Germinal center (tissue), 1 donor: ENCODE results near the gene LY6G6D.
"Not testable (repeated sequence)": the region's sequence is repeated elsewhere in the genome, so short reads cannot be mapped to it uniquely, and the experiment has no call there.

Source experiments
- DNase-seq: peaks from one replicate; pipeline ENCODE4 v3.0.0; 2012; ENCODE audit warnings: mixed read lengths, low spot score

The LY6G6D gene

DNA sequence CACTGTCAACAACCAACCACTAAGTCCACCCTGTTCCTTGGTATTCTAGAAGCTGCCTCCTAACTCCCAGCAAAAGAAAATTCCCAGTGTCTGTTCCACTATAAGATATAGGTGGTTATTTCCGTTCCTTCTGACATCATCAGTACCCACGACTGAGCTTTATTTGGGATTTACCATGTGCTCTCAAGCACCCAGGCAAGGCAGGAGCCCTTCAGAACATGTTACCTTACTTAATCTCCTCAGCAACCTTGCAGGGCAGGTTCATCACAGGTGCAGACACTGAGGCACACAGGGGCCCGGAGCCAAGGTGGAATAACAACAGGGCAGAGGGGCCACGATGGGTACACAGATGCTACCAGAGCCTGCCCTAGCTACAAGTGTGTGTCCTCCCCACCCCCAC lies 22.8 kb upstream of the LY6G6D start:
- DNase-seq = no peak

DNA sequence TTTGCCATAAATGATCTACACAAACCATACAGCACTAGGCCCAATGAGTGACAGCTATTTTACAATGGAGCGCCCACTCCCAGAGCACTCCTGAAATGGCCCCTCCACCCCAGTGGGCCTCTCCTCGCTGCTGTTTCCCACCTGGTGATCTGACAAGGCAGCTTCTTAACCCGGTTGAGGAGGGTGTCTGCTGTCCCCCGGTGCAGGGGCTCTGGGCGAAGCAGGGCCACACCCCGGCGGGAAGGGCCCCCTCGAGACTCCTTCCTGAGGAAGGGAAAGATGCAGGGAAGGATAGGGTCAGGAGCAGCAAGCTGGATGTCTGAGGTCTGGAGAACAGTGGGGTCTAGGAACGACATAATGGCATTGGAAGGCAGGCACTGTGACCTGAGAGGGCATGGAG lies 22.3 kb upstream of the LY6G6D start:
- DNase-seq = no peak

DNA sequence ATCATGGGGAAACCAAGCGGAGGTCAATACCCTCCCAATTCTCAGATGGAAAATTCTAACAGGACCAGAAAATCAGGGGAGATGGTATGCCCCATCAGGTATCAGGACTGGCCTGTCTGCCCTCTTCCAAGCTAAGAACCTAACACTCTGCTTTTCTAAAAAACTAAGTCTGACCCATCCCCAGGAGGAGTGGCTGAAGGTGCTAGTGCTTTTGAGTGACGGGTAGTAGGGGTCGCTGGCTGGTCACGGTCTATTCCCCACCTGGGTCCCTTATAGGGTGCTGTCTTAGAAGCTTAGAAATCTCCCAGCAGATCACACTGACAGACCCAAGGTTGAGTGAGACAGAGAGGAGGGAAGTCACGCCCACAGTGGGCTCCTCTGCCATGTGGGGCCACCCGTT lies 21.6 kb upstream of the LY6G6D start:
- DNase-seq = no peak

DNA sequence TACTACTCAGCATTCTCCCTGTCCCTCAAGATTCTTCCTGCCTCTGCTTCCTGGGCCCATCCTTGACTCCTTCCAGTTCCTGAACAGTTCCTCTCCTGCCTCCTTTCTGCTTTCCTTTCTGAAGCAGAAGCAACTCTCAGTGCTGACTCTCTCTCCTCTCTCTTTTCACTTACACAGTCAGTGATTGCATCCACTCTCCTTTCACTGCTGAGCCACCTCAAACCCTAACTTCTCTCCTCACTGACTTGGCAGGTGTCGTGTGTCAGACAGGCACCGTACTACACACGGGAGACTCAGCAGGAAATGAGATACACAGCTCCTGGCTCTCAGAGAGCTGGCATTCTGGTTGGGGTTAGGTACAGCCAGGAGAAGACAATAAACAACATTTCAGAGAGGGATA lies 17.6 kb upstream of the LY6G6D start:
- DNase-seq = no peak

DNA sequence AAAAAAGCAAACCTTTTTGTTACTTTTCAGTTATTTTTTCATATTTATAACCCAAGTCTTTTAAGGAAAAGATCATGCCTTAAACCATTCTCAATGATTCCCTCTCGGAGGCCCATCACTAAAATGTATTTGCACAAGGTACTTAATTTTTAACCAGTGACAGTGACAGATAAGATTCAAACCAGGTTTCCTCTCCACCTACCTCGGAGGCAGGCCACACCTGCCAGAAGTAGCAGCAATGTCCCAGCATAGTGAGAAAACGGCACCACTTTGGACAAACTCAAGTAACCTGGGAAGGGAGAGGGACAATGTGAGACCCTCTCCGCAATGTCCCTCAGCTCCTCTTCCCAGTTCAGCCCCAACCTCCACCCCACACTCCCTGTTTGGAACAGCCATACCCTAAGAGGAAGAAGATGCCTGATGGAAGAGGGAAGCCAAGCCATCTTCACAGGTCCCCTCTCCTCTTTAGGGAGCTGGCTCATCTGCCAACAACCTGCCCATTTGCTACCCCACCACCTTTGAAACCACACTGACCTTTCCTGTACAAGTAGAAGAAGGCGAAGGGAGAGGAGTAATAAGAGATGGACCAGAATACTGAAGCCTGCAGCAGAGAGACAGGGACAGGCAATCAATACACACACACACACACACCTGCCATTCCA lies 14.3 kb upstream of the LY6G6D start:
- DNase-seq = no peak

DNA sequence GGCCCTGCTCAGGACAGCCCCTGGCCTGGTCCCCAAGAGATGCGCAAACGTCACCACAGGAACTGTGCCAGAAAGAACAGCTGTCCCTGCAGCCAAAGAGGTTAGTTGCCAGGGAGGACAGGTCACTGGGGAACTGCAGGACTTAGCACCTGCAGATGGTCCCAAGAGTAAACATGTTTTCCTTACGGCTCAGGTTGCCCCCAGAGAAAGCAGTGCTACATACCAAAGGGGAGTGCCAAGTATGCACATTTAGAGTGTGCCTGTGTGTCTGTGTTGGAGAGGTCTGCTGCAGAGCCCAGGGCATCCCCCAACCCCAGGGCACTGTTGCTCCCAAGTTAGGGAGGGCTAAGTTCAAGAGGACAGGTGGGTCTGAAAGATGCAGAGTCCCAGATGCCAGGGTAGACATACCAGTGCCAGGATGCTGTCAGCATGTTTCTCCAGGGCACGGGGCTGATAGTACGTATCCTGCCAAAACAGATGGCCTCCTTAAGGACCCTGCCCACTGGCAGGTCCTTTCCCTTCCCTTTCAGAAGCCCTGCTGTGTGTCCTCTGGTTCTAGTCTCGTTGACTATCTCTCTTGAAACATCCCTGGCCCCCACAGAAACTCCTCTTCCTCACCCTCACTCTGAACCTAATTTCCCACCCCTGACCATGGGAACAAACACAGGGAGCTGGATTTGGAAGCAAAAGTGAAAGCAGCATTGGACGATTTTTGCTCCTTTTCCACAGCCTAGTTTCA lies 13.3 kb upstream of the LY6G6D start:
- no peak for DNase-seq

DNA sequence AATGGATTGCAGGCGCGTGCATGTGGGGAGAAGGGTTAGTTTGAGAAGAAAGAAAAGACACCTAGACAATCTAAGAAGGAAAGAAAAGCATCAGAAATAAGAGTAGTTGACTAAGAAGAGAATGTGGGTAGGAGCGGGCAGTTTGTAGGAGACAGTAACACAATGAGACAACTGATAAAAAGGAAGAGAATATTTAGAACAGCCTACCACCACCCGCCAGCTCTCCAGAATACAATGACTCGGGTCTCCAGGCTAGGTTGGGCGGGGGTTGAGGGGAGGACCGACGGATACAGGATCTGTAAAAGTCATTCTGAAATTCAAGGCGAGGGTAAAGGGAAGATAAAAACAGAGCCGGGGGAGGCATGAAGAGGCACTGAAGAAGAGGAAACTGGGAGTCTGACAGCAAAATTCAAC lies 12.7 kb upstream of the LY6G6D start:
- peak; percentile 33 for DNase-seq

DNA sequence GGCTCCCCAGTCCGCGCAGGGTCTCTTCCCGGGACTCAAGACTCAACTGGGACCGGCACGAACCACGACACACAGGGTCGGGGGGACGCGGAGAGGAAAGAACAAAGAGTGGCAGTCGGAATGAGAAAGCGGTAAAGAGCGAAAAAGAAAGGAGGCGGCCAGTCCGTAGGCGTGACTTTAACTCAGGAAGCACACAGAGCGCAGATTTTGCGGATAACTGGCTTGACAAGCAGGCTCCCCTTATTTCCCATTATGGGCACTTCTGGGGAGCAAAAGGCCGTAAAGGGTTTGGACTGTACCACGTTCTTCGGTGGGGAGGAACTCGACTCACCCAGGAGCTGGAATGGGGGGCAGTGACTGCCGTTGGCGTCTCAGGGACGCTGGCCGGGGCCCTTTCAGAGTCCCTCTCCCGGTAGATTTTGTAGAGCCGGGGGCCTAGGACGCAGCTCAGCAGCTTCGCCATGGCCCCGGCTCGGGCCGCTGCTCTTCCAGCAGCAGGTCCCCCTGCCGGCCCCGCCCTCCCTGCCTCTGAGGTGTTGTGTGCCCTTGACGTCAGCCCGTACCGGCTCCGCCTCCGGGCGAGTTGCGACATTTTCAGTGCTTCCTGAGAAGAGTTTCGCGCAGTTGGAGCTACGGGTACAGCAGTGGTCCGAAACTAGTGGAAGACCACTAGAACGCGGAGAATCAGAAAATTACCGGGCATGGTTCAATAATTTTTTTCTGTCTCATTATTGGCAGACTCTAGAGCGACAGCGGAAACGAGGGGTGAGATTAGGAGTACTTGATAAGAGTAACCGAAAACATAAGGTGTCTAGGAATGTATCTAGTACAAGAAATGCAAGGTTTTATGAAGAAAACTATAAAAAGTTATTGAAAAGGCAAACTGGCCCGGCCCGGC lies 12.1 kb upstream of the LY6G6D start, which contains the start of gene ABHD16A:
Gene ABHD16A (minus strand): TSS at position 506 of the 898 bp plus-strand sequence. CDS start 43 bp downstream, at position 463.
- DNase-seq = peak; percentile 99

DNA sequence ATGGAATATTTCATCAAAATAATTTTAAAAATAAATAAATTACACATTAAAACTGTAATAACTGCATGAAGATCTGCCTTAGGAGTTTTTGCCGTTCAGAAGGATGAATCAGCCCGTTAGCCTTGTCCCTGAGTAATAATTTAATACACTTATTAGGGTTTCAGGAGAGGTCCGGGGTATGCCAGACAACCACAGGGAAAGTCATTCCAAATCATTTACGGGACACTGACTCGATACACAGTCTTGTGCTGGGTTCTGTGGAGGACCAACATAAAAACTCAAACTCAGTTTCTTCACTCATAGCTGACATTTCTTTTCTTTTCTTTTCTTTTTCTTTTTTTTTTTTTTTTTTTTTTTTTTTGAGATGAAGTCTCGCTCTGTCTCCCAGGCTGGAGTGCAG lies 9.2 kb upstream of the LY6G6D start:
- DNase-seq = no peak

DNA sequence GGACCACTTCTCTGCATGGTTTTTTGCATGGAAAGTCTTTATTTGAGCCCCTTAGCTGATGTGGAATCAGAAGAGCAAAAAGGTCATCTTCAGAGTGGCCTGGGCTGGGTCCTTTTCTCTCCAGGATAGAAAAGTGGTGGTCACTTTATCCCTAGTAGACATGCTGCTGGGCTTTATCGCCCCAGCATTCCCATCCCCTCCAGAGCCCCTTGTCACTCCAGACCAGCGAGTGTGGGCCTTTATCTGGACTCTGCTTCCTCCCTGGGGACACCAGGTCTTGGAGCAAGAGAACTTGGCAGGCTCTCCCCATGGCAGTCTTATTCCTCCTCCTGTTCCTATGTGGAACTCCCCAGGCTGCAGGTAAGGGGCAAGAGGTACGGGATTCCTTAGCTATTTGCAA lies 8.5 kb upstream of the LY6G6D start, which contains the start of gene LY6G6F:
Gene LY6G6F (plus strand): TSS at position 268 of the 400 bp plus-strand sequence. CDS start 41 bp downstream, at position 309.
- no peak for DNase-seq

DNA sequence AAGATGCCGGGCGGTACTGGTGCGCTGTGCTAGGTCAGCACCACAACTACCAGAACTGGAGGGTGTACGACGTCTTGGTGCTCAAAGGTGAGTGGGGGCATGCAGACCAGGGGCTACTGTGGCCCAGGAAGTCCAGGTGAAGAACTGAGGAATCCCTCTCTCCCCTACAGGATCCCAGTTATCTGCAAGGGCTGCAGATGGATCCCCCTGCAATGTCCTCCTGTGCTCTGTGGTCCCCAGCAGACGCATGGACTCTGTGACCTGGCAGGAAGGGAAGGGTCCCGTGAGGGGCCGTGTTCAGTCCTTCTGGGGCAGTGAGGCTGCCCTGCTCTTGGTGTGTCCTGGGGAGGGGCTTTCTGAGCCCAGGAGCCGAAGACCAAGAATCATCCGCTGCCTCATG lies 7.4 kb upstream of the LY6G6D start:
- DNase-seq = no peak

DNA sequence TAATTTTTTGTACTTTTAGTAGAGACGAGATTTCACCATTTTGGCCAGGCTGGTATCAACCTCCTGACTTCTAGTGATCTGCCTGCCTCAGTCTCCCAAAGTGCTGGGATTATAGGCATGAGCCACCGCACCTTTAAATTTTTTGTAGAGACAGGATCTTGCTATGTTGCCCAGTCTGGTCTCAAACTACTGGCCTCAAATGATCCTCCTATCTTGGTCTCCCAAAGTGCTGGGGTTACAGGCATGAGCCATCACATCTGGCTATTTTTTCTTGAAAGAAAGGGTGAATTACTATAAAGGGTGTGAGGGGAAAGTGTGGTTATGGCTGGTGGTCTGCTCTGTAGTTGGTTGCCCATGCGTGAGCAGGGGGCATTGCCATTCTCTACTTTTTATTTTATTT lies 6.9 kb upstream of the LY6G6D start:
- no peak for DNase-seq

DNA sequence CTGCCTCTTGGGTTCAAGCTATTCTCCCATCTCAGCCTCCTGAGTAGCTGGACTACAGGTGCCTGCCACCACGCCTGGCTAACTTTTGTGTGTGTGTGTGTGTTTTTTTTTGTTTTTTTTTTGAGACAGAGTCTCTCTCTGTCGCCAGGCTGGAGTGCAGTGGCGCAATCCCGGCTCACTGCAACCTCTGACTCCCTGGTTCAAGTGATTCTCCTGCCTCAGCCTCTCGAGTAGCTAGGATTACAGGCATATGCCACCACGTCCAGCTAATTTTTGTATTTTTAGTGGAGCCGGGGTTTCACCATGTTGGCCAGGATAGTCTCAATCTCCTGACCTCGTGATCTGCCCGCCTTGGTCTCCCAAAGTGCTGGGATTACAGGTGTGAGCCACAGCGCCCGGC lies 6.0 kb upstream of the LY6G6D start:
- not testable (repeated sequence) for DNase-seq

DNA sequence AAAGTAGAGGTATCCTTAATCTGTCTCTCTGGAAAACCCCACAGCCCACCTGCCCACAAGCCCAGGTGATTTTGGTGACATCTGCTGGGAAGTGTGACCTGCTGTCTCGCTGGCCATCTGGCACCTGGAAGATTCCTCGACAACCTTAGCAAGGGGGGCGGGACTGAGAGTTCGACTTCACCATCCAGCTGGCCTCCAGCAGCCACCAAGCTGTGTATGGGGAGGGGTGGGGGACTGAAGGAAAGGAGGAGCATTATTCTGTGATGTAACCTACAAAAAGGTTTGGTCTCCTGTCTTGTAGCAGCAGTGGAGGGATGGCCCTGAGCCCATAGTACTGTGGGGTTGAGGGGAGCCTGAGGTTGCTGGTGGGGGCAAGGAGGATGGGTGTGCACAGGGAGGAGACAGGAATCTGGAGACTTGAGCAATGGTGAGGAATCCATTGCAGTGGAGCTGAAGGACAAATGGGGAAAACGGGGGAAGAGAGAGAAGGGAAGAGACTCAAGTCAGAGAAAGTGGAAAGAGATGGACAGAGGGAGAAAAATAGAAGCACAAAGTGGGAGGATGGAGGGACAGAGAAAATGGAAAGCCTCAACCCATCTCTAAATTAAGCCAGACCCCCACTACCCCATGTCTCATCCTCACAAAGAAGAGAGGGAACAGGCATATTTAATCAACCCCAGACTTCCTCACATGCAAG lies 4.5 kb upstream of the LY6G6D start:
- DNase-seq = no peak

DNA sequence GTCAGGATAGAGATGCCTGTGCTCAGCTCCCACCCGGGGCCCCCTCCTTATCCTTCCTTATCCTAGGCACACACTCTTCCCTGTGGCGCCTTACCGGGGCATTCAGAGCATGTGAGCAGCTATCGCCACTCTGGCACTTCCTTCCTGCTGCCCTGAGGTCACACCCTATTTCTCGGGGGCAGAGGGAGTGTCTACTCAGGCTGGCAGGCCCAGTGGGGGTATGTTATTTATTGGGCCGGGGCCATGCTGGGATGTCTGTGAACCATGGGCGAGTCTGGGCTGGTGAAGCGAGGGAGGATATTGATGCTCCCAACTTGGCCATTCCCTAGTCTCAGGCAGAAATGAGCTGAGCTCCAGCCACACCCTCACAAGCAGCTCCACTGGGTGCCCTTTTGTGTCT lies 3.9 kb upstream of the LY6G6D start:
- no peak for DNase-seq

DNA sequence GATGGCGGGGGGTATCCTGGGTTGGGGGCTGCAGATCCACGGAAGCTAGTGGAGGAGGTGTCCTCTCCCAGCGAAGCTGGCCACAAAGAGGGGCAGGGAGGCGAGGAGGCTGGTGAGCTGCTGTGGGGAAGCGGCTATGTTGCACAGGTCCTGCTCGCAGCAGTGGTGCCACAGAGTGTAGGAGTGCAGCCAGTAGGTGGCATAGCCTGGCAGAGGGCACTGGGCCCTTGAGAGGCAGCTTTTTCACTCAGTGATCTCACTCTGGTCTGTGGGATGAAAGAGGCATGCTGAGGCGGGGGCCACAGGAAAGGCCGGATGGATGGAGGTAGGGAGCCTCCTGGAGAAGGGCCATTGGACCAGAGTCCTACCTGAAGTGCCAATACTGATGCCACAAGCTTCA lies 2.9 kb upstream of the LY6G6D start:
- DNase-seq = no peak

DNA sequence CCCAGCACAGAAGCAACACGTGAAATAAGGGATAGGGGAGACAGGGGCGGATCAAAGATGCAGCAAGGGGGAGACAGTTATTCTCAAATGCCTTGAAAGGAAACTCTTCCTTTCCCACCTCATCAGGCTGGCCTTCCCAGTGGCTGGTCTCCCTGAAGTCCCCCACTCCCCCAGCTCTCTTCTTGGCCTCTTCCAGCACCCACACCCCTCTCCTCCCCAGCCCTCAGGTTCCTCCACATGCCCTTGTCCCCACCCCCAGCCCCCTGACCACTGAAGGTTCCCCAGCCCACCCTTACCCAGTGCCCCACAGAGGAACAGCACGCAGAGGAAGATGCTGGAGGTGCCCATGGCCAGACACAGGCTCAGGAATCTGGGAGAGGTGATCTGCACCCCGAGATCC lies 1.7 kb upstream of the LY6G6D start:
- no peak for DNase-seq

DNA sequence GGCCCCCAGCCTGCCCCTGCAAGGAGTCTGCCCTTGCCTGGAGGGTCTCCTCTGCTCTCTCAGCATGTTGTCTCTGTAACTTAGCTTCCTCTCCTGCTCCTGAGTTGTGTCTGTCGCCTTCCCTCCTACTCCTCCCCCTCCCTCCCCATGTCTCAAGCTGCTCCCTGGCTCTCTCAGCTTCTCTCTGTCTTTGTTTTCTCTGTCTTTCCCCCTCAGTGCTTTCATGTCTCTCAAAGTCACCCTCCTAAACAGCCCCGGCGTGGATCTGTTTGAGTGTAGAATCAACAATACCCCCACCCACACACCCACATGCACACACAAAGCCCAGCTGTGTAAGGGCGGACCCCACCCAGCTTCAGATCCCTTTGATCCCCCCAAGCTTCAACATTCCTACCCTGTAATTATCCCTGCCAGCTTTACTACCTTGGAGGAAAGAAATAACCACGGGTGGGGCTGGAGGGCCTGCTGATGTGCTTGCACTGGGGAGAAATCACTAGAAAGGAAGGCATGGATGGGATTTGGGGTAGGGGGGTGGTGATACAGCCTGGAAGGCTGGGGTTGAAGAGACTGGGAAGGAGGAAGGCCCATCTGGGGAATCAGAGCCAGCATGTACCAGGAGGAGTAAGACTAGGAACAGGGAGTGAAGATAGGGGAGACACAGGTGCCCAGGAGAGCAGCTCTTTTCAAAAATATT lies 1.0 kb upstream of the LY6G6D start:
- DNase-seq = no peak

DNA sequence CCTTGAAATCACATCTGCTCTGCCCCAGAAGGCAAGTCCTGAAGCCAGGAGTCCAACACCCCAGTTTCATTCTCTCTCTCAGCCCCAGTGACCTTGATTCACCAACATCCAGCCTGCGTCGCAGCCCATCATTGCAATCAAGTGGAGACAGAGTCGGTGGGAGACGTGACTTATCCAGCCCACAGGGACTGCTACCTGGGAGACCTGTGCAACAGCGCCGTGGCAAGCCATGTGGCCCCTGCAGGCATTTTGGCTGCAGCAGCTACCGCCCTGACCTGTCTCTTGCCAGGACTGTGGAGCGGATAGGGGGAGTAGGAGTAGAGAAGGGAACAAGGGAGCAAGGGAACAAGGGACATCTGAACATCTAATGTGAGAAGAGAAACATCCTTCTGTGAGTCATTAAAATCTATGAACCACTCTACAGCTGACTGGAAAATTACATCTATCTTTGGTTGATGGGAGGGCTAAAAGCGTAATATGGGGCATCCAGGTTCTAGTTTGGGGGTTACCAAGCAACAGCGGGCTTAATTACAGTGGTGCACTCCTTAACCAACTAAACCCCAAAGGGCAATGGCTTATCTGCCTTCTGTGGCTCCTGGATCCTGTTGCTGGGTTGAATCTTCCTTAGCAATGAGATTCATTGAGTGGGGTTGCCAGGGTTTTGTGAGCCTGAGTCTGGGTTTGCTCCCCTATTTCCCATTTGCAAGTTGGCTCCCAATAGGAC lies 2.5 kb downstream of the LY6G6D start:
- DNase-seq = no peak

DNA sequence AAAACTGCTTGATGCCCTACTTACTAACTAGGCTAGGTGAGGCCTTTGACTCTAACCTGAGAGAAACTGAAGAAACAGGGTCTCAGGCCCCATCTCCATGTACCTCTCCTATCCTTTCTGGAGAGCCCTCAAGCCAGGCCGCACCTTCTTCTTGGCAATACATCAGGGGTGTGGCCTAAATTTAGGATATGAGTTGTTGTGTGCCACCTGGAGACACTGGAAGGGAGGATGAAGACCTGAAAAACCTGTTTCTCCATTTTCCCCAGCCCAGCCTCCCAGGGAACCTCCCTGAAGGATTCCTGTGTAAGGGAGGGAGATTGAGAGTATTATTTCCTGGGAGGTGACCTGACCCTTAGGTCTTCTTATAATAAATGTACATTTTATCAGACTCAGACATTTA lies 3.1 kb downstream of the LY6G6D start:
- no peak for DNase-seq

DNA sequence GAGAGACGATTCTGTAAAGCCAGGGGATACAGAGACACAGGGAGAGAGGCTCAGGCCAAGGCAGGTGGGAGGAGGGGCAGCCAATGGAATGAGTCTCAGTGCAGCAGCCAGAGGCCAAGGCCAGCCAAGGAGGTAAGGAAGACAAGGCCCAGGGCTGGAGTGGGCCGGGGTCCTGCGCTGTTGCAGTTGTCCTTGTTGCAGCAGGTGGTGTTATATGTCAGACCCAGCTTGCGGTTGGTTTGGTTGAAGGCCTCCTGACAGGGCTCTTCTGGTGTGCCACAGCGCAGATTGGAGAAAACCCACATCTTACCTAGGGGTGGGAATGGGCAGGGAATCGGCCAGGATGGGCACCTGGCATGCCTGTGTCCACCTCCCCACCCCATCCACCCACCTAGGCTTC lies 3.9 kb downstream of the LY6G6D start:
- DNase-seq = no peak
